ENCODE data around the gene SLC2A11.
"Not testable (repeated sequence)": the region's sequence is repeated elsewhere in the genome, so short reads cannot be mapped to it uniquely, and the experiment has no call there.

Gene SLC2A11

GRCh38 chr22:23908587-23909205 lies 51.0 kb downstream of the SLC2A11 start:
- DNase-seq: no peak

- DNase-seq: peak in 1 of 14 donors; percentile 58
Observed at GRCh38 chr22:23909296-23909898, 51.7 kb downstream of the SLC2A11 start.

- no peak for DNase-seq
Observed at GRCh38 chr22:23910496-23911190, 53.0 kb downstream of the SLC2A11 start.

GRCh38 chr22:23911318-23911980 lies 53.8 kb downstream of the SLC2A11 start:
- DNase-seq: no peak

- DNase-seq: no peak
Observed at GRCh38 chr22:23912293-23912903, 54.7 kb downstream of the SLC2A11 start.

- DNase-seq: no peak
Observed at GRCh38 chr22:23913306-23913660, 55.6 kb downstream of the SLC2A11 start.

GRCh38 chr22:23913661-23914353 lies 56.1 kb downstream of the SLC2A11 start:
- peak; percentile 63 to 99 (median 97) for DNase-seq

GRCh38 chr22:23915290-23915689 lies 57.6 kb downstream of the SLC2A11 start:
- no peak for DNase-seq

GRCh38 chr22:23920267-23920611 lies 62.6 kb downstream of the SLC2A11 start:
- DNase-seq: not testable (repeated sequence)

- DNase-seq: not testable (repeated sequence)
Observed at GRCh38 chr22:23921586-23922201, 64.0 kb downstream of the SLC2A11 start.

GRCh38 chr22:23922921-23923320 lies 65.2 kb downstream of the SLC2A11 start:
- DNase-seq: no peak

GRCh38 chr22:23925020-23925606 lies 67.4 kb downstream of the SLC2A11 start:
- no peak for DNase-seq

GRCh38 chr22:23926561-23926960 lies 68.9 kb downstream of the SLC2A11 start:
- DNase-seq: no peak
